HL-60/S4 treated with phorbol 12-myristate 13-acetate at 8.2 ng/mL for 4 days and 3 days (cell line): ENCODE measurements around the gene IL1RAPL2.
"Not testable (repeated sequence)": the region's sequence is repeated elsewhere in the genome, so short reads cannot be mapped to it uniquely, and the experiment has no call there.

Experiments
- in situ Hi-C: fragments of 300-500 bp; cut with MboI; formaldehyde crosslinking; loops from 2 replicates; pipeline ENCODE4 v1.15.0; 2022; ENCODE audit warnings: low sequenced_read_pairs

Gene IL1RAPL2

DNA sequence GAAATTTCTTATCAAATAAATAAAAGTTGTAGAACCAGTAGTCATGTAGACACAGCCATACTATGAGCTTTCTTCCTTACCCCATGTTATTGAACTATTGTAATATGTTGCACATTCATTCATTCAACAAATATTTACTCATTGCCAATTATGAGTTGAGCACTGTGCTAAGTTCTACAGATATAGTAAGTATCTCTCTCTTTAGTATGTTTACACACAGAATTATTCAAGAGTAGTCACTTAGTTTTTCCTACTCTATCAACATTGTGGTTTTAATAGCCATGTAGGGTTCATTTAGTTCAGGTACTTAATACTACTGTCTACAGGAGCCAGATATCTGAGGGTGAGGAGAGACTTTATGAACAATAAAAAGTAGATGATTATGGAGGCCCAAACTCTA, 568.3 kb downstream of the IL1RAPL2 start:
- in situ Hi-C loops, result no loop called here

DNA sequence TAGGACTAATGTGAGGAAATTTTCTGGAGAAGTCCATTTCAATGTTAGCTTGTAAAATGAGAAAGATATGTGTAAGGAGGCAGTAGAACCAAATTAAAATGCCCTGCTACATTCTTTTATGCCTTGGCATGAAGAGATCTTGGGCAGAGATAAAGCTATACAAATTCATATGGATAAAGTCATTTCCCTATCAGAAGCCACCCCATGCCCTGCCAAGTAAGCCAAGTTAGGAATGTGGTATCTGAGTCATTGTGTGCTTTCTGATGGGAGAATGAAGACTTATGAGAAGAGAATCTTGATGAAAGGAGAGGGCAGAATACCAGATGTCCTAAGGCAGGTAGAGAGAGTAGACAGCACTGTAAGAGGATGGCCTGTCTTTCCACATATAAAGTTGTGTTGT, 570.8 kb downstream of the IL1RAPL2 start:
- in situ Hi-C loops, result no loop called here

DNA sequence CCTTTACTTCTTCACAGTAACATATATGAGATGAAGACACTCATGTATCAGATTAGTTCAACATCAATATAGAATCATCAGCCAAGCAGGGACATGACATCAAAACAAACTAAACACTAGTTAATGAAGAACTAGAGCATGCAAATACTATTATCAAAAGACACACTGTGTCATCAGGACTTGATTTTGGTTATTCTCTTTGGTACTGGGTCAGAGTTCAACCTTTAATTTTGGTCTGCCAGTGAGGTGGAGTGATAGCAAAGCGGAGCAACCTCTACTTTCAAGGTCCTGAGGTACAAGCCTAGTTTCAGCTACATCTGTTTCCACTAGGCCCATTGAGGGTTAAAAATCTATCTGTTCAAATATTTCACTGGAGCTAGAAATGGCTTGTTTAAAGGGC, 584.0 kb downstream of the IL1RAPL2 start:
- in situ Hi-C loops, result no loop called here

DNA sequence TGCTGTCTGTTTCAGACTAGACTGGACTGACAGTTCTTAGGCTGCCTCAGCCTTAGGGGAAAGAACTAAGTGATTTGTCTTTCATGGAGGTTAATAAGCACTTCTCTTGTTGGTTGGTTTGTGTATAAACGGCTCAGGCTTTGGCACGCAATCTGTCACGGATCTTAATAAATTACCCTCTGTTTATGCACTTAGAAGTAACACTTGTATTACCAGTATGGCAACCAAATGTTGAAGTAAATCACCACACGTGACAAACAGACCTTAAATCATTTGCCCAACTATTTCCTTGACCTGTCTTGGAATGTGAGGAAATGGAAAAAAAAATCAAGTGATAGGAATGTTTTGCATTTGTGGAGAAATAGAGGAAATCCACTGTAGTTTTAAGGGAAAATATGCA, 584.6 kb downstream of the IL1RAPL2 start:
- in situ Hi-C loops, result no loop called here

DNA sequence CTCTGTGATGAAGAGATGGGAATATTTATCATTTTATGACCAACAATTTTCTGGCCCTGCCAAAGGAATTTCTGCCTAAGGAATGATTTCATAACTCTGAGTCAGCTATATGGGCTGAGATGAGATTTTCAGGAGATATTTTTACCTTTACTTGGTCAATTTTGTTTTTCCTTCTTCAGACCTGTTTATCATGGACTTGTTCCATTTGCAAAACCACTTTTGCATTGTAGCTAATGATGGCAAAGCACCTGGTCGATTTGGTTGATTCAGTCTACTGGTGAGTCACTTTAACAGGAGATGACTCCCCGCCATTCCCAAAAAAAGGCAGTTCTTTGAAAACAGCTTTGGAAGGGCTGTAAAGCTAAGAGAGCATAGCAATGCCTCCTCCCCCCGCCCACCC, 601.2 kb downstream of the IL1RAPL2 start:
- in situ Hi-C loops, result no loop called here

DNA sequence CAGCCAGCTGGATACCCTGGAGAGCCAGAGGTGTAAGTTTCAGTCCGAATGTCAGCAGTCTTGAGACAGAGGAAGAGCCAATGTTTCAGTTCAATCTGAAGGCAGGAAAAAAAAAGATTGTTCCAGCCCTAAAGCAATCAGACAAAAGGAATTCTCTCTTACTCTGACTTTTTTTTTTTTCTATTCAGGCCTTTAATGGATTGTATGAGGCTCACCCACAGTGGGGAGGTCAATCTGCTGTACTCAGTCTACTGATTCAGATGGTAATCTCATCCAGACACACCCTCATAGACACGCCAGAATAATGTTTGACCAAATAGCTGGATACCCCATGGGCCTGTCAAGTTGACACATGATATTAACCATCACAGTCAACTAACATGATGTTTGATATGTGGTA, 602.6 kb downstream of the IL1RAPL2 start:
- in situ Hi-C loops, result no loop called here

DNA sequence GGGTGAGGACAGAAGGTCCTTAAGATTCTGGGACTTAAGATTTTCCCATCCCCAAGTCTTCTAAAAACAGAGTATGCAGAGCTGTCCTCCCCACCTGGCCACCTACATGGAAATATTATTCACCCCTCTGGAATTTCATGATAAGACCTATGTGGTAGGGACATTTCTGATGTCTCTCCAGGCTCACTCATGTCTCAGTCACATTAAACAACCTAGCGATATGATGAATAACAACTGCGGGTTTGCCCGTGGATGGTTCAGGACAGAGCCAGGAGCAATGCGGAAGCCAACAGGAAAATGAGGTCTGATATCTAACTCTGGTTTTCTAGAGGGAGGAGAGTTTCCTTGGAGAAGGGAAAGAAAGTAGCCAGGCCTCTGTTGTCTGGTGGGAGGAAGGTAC, 607.1 kb downstream of the IL1RAPL2 start:
- in situ Hi-C loops, result no loop called here

DNA sequence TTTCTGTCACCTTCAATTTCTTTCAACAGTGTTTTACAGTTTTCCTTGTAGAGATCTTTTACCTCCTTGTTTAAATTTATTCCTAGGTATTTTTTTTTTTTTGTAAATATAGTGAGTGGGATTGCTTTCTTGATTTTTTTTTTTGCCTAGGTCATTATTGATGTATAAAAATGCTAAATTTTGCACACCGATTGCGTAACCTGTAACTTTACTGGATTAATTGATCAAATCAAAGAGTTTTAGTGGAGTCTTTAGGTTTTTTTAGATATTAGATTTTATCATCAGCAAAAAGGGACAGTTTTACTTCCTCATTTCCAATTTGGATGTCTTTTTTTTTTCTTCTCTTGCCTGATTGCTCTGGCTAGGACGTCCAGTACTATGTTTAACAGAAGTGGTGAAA, 613.6 kb downstream of the IL1RAPL2 start:
- in situ Hi-C loops, result no loop called here

DNA sequence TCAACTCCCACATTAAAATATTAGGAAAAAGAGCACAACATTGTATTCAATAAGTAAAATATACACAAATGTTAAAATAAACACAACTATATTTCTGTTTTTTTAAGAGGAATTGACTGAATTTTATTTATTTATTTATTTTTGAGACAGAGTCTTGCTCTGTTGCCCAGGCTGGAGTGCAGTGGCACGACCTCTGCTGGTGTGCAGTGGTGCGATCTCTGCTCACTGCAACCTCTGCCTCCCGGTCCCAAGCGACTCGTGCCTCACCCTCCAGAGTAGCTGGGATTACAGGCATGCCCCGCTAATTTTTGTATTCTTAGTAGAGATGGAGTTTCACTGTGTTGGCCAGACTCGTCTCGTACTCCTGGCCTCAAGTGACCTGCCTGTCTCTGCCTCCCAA, 623.1 kb downstream of the IL1RAPL2 start:
- in situ Hi-C loops, result no loop called here

DNA sequence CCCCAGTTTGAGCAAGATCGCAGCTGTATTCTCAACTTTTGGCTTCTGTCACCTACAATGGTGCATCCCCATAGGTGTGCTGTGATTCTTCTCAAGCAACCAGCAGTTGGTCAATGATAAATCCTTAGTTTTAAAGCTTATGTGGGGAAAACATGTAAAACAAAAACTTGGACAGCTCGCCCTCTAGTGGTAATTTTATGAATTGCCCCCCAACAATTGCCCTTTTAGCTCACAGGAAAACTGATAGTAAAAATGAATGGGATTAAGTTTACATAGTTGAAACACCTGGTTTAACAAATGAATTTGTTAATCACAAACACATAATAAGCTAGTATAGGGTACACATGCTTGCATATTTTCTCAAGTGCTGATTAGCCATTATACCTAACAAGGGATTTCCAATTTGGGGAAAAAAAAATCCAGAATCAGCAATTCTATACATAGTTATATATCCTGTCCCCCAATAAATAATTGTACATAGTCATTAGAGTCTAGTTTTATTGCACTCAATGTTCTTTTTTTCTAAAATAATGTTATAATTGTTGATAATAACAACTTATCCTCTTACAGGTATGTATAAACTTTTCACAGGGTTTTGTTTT, 624.4 kb downstream of the IL1RAPL2 start:
- in situ Hi-C loops, result no loop called here

DNA sequence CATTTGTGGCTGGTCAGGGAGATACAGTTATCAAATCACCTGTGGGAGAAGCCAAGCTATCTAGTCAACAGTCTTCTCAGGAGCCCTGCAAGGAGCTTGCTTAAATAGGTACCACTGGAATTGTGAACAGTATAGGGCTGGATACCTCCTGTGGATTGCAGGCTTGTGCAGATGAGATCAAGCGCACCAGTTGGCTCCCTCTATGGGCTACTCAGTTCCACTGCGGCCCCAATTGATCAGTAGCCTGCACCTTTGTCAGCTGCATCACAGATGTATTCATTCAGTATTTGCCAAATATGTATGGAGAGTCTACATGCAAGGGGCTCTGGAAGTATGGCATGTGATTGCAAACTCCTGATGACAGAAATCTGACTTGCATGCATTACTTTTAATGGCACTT, 625.9 kb downstream of the IL1RAPL2 start:
- in situ Hi-C loops, result no loop called here

DNA sequence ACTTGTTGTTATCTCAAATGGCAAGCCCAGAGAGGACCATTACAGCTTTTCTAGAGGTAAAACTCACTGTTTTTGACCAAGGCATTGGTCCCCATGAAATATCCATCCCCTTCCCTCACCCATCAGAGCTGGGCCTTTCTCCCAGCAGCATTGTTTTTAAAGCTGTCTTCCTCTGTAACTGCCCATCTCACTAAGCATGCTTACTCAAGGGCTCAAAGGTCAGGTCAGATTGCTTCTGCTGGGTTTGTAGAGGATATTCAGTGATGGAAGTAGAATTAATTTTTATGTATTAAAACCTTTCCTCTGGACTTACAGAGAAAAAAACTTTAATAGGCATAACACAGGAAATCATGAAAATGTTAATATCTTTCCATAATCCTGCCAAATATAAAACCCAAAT, 643.4 kb downstream of the IL1RAPL2 start:
- in situ Hi-C loops, result no loop called here

DNA sequence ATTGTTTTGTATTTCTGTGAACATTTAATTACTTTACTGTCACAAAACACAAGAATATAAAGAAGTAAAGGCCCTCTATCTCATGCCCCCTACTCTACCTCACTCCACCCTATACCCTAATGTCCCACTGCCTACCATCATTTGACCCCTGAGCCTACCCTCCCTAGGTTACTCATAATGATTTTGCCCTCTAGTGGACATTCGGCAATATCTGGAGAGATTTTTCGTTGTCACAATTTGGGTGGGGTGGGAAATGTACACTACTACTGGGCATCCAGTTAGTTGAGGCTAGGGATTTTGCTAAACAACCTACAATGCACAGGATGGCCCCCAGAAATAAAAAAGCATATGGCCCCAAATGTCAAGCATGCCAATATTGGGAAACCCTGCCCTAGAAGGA, 644.3 kb downstream of the IL1RAPL2 start:
- in situ Hi-C loops, result no loop called here

DNA sequence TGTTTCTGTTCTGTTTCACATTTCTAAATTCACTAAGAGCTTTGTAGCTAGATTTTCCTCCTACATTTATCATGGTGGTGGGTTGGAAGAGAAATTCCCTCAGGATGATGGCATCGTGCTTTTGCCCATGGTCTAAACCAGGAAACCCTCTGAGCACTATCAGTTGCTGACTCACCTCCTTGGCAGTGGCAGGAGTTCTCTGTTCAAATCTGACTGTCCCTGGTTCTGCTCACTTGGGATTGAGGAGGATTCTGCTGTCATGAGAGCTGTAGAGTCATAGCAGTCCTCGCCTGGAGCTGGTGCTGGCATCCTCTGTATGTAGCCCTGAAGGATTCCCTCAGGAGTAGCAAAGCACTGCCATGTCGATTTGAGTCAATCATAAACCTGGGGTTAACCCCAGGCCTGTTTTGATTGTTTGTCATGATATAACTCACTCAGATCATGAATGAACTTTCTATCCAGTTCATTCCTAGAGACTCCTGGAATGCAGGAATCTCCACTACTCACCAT, 645.1 kb downstream of the IL1RAPL2 start:
- in situ Hi-C loops, result no loop called here

DNA sequence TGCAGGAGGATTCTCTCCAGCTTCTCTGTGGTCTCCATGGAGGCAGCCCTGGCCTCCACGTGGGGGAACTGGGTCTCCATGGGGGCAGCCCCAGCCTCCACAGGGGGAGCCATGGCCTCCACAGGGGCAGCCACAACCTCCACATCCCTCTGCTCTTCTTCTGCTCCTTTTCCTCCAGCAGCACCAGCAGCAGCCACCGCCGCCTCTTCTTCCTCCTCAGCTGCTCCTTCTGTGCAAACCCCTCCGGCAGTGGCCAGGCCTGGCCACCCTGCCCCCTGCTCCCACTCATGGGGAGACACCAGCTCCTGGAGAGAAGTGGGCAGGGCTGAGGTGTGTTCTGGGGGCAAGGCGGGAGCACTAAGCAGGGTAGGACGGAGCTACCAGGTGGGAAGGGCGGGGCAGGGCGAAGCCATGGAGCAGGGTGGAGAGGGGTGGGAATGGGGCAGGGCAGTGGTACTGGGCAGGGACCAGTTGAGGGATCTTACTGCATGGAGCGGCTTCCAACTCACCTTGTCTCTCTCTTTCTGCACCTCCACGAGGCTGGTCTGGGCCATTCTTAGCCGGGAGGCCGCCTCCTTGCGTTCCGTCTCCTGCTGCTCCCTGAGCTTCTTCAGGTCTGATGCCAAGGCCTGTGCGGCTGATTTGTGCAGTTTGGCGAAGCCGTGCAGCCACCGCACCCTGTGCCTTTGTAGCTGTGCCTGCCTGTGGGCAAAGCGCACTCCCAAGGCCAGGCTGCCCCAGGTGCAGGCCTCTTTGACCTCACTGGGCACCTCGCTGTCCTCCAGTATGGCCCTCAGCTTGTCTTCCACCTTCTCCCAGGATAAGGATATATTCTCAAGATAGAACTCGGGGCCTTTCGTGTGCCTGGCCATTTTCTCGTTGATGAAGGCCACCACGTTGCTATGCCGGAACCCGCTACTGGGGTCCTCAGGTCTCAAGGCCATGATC, 653.7 kb downstream of the IL1RAPL2 start:
- in situ Hi-C loops, result no loop called here

DNA sequence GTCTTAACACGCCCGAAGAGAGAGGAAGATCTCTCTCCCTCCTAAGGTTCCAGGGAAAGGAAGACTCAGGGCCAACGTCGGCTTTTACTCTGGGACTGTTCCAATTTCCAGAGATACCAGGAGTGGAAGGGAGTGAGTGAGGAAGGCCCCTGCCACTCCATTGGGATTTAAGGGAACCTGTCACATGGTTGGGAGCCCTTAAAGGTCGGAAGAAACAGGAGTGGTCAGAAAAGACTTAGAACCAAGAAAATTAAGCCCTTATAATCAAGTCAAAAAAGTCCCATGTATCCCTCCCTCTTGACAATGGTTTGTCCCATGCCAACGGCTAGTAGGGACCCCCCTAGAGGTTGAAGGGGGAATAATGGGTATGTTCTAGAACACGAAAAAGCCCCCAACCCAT, 654.6 kb downstream of the IL1RAPL2 start, which contains the start of gene TEX13A:
Gene TEX13A, minus strand, starts transcription at position 59 of the 400 bp plus-strand sequence. CDS start 297 bp downstream, outside the sequence.
- in situ Hi-C loops, result no loop called here

DNA sequence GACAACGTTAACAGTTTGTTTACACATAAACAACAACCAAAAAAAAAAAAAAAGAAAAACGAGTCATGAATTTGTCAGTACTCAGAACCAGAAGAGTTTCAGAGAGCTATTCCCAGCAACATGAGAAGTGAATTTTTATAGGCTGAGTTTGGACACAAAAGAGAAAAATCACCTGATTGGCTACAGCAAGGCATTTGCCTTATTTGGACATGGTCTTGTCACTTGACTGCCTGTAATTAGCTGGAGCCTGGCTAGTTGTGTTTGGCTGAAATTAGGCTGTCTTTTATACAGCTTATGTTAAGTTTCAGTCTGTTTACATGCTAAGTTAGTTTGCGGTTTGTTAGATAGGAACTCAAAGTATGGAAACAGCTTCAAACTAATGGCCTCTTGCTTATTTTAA, 655.4 kb downstream of the IL1RAPL2 start:
- in situ Hi-C loops, result no loop called here

DNA sequence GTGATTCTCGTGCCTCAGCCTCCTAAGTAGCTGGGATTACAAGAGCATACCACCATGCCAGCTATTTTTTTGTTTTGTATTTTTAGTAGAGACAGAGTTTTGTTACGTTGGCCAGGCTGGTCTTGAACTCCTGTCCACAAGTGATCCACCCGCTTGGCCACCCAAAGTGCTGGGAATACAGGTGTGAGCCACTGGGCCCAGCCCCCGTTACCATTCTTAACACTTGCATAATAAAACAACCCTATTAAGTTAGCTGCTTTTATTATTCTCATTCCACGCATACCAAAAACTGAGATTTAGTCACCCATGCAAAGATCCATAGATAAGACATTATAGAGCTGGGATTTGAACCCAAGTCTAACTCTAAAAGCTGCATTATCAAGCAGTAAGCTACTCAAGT, 660.5 kb downstream of the IL1RAPL2 start:
- in situ Hi-C loops, result no loop called here

DNA sequence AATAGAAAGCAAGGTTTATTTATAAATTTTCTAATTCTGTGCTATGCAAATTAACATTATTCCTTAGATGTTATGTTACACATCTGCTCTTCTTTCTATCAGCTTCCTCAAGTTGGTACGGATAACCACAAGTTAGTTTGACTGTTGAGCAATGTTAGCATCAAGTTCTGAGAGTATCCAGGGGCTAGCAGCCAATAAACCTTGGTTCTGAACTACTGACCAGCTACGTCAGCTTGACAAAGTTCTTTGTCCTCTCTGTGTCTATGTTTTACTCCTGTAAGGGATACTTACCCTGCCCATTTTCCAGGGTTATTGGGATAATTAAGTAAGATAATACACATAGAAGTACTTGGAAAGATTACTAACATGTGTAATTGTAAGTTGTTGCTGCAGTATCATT, 662.6 kb downstream of the IL1RAPL2 start:
- in situ Hi-C loops, result no loop called here

DNA sequence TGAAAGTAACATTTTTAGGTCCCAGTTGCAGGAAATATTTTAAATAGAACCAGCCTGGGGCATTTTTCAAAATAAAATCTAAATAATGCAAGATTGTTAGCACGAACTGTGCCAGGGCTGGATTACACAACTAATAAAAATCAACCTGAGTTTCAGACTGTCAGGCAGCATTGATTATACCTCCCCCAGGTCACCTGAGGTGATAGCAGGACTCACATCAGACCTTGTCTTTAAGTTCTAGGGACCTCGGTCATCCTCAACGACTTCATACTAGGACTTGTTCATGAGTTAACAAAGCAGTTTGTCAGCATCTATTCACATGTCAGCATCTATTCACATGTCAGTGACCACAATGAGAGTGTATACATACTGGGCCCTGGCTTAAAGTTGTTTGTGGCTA, 663.1 kb downstream of the IL1RAPL2 start:
- in situ Hi-C loops, result no loop called here

DNA sequence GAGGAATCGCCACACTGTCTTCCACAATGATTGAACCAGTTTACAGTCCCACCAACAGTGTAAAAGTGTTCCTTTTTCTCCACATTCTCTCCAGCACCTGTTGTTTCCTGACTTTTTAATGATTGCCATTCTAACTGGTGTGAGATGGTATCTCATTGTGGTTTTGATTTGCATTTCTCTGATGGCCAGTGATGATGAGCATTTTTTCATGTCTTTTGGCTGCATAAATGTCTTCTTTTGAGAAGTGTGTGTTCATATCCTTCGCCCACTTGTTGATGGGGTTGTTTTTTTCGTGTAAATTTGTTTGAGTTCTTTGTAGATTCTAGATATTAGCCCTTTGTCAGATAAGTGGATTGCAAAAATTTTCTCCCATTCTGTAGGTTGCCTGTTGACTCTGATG, 671.4 kb downstream of the IL1RAPL2 start:
- in situ Hi-C loops, result not testable (repeated sequence)

DNA sequence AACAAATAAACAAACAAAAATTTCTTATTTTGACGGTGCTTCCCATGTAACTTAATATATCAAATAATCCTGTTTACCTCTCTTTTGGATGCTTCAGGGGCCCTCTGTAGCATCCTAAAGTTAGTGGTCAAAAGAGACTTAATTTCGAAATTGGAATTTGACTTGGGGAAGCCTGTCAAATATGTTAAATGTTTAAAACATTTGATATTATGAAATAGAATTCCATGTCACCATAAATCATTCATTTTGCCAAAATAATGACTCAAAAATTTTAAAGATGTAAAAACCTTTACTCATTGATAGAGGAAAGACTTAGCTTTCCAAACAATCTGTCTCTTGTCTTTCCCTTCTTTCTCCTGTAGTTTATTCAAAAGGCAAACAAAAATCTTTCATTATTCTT, 675.1 kb downstream of the IL1RAPL2 start:
- in situ Hi-C loops, result no loop called here
